GM19099 (cell line): Measurements from ENCODE around the gene METTL1.

Experiments
- POLR2A ChIP-seq: IDR thresholded peaks from 3 replicates; pipeline ENCODE4 v1.6.1; 2011; ENCODE audit warnings: low read depth; ENCODE audit not compliant: insufficient read length; ENCODE audit errors: extremely low read depth

Gene METTL1

GRCh38 chr12:57803319-57803893 lies 31.5 kb upstream of the METTL1 start:
- TF ChIP-seq POLR2A, result no peak

GRCh38 chr12:57802607-57803006 lies 30.7 kb upstream of the METTL1 start:
- TF ChIP-seq POLR2A, result no peak

GRCh38 chr12:57800965-57801364 lies 29.1 kb upstream of the METTL1 start:
- no peak for TF ChIP-seq POLR2A

GRCh38 chr12:57797933-57798332 lies 26.0 kb upstream of the METTL1 start:
- no peak for TF ChIP-seq POLR2A

- no peak for TF ChIP-seq POLR2A
Observed at GRCh38 chr12:57796996-57797395, 25.1 kb upstream of the METTL1 start.

GRCh38 chr12:57795354-57795753 lies 23.4 kb upstream of the METTL1 start:
- no peak for TF ChIP-seq POLR2A

- TF ChIP-seq POLR2A, result no peak
Observed at GRCh38 chr12:57793920-57794319, 22.0 kb upstream of the METTL1 start.

- TF ChIP-seq POLR2A, result no peak
Observed at GRCh38 chr12:57783861-57784260, 12.0 kb upstream of the METTL1 start.

- no peak for TF ChIP-seq POLR2A
Observed at GRCh38 chr12:57783466-57783801, 11.5 kb upstream of the METTL1 start.

GRCh38 chr12:57782608-57783465 lies 10.9 kb upstream of the METTL1 start, which contains the start of gene TSFM:
Gene TSFM (plus strand): TSS chr12:57782787. CDS start chr12:57782802, 15 bp downstream.
- peak; percentile 90 for TF ChIP-seq POLR2A

- TF ChIP-seq POLR2A, result no peak
Observed at GRCh38 chr12:57782243-57782607, 10.3 kb upstream of the METTL1 start.

GRCh38 chr12:57781801-57782200 lies 9.9 kb upstream of the METTL1 start:
- no peak for TF ChIP-seq POLR2A

GRCh38 chr12:57781244-57781643 lies 9.3 kb upstream of the METTL1 start:
- no peak for TF ChIP-seq POLR2A

- no peak for TF ChIP-seq POLR2A
Observed at GRCh38 chr12:57780284-57780897, 8.5 kb upstream of the METTL1 start.

- TF ChIP-seq POLR2A, result no peak
Observed at GRCh38 chr12:57779736-57780135, 7.8 kb upstream of the METTL1 start.

GRCh38 chr12:57777911-57778310 lies 6.0 kb upstream of the METTL1 start:
- no peak for TF ChIP-seq POLR2A
